SK-MEL-5 (cell line): ENCODE data around the gene ANO1. TPM values are rescaled to one million over a fixed set of nuclear protein-coding genes. Genes with fewer than 3 reads are reported as not detected.

ENCODE experiments used
- DNase-seq: peaks from one replicate; pipeline ENCODE4 v3.0.0-alpha.2; 2016; ENCODE audit warnings: low read depth, low spot score
- in situ Hi-C: cut with HindIII; loops from 2 replicates; pipeline ENCODE4 v1.10.0; 2016; ENCODE audit warnings: low sequenced_read_pairs, high pct_unique_total_duplicates, low pct_unique_long_range_greater_than_20kb
- total RNA-seq: library from RNA; depleted of rRNA; stranded (reverse); fragments of >200 nt; shearing (Covaris generic); gene quantifications from 2 replicates; pipeline ENCODE4 v1.2.3, GENCODE V29; 2014

Gene ANO1
- total RNA-seq, 1 experiment from 2014 or later = 1.2 TPM

DNA sequence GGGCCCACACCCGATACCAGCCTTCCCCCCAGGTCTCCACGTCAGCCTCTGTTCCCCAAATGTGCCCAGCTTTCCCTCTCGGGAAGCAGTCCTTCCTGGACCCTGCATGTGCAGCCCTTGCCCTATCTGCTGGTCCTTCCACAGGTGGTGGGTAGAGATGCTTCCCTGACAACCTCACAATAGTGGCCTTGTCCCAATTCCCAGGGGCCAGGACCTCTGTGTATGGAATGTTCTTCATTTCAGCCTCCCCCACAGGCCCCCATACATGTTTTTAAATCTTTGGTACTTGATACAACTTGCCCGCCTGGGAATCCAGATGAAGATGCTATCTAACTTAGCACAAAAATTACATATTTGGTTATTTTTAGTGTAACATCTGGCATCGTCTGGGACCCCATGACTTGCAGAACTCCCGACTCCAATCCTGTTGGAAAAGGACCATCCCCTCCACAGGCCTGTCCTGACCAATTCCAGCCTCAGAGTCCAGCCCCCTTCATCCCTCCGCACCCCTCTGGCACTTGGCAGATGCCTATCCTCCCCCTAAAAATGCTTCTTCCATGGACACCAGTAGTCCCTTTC, 39.5 kb downstream of the ANO1 start:
- peak; percentile 37 for DNase-seq
- in situ Hi-C loops = no loop called here

GRCh38 chr11:70118642-70119041, 40.5 kb downstream of the ANO1 start:
- no peak for DNase-seq
- in situ Hi-C loops = no loop called here

- DNase-seq = no peak
- in situ Hi-C loops = no loop called here
These were observed 41.4 kb downstream of the ANO1 start for GRCh38 chr11:70119502-70119901.

- in situ Hi-C loops = no loop called here
- DNase-seq = no peak
These were observed 42.6 kb downstream of the ANO1 start for GRCh38 chr11:70120674-70121073.

DNA sequence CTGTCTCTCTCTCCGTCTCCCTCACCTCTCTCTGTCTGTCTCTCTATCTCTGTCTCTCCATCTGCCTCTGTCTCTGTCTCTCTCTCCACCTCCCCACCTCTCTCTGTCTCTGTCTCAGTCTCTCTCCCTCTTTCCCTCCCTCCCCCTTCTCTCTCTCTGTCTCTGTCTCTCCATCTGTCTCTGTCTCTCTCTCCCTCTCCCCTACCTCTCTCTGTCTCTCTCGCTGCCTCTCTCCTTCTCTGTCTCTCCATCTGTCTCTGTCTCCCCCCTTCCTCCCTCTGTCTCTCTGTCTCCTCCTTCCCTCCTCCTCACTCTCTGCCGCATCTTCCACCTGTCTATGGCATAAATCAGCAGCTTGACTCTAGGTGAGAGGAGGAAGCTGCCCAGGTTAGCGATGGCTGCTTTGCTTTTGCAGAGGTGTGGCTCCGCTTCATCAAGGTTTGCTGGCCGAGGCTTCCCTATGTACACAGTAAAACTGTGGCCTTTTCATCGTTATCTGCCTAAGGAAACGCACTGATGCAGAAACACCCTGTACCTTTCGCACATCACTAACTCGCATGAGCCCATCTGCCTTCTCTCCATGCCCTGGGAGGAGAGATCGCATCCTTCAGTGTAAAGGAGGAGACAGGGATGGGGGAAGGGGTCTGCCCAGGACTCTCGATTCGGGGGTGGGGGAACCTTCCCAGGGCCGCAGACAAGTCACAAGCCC, 44.5 kb downstream of the ANO1 start:
- in situ Hi-C loops = no loop called here
- no peak for DNase-seq

DNA sequence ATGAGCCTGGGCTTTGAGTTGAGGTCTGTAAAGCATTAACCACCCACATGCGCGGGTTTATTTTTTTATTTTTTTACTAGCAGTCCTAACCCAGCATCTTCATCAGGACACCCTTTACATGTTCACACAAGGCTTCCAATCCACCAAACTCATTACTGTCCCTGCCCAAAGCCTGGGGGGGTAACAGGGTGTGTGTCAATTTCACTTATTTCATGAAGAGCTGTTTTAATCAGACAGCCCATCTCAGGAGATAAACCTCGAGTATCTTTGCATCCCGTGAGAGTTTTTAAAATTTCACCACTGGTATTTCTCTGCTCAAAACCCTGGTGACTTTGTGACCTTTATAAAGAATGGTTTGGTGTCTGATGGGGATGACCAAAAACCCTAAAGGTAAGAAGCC, 45.6 kb downstream of the ANO1 start:
- in situ Hi-C loops = no loop called here
- DNase-seq = no peak

- in situ Hi-C loops = no loop called here
- no peak for DNase-seq
These were observed 46.3 kb downstream of the ANO1 start for GRCh38 chr11:70124321-70125000.

GRCh38 chr11:70126494-70126893, 48.4 kb downstream of the ANO1 start:
- no peak for DNase-seq
- in situ Hi-C loops = no loop called here

- no peak for DNase-seq
- in situ Hi-C loops = no loop called here
These were observed 49.7 kb downstream of the ANO1 start for GRCh38 chr11:70127653-70128434.

DNA sequence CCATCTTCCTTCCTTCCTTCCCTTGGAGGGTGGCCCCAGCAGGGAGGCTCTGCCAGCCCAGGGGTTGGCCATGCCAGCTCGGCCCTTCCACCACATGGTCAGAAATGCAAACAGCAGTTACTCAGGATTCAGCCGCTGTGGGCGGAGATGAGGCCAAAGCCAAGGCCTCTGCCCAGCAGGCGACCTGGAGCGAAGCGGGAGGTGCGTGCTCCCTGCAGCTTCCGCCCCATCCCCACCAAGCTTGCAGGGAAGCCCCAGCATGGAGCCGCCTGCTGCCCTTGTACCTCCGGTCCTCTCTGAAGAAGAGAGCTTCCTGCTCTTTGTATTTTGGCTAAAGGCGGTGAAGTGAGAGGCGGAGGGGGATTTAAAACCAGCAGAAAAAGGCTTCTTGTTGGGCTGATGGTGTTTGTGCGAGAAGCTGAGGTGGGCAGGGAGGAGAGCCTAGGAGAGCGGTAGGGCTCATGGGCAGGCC, 50.4 kb downstream of the ANO1 start:
- peak; percentile 83 for DNase-seq
- in situ Hi-C loops = no loop called here

DNA sequence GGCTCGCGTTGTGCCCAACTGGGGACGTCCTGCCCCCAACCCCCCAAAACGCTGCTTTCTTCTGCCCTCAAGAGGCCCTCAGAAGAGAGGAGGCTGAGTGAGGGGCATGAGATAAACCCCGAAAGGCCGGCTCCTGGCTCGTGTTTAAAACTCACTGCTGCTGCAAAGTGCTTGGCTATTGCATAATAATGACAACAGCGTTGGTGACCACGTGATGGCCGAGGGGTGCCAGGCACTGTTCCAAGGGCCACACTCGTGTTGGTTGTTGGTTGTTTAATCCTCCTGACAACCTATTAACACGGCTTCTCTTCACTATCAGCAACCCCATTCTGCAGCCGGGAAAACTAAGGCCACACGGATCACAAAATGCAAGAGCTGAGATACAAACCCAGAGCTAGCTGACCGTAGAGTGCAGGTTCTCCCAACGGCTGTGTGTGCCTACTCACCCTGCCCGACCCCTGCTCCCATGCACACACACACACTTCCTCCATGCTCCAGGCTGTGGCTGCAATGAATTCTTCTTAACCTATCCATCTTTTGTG, 51.0 kb downstream of the ANO1 start:
- in situ Hi-C loops = no loop called here
- DNase-seq = no peak

DNA sequence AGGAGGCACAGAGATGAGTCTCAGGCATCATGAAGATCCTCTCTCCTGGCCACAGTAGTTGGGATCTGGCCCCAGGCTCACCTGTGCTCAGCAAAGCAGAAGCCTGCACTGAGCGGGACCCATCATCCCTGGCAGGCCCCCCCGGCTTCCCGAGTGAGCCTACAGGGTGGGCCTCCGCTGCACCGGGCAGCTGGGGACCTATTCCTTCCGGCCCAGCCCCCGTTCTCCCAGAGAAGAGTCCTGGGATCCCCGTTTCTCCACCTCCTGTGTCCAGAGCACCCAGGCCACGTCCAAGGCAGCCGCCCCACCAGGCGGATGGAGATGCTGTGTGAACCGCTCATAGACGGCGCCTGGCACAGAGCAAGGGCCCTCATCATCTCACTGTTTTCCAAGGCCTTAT, 52.5 kb downstream of the ANO1 start:
- DNase-seq = no peak
- in situ Hi-C loops = no loop called here

DNA sequence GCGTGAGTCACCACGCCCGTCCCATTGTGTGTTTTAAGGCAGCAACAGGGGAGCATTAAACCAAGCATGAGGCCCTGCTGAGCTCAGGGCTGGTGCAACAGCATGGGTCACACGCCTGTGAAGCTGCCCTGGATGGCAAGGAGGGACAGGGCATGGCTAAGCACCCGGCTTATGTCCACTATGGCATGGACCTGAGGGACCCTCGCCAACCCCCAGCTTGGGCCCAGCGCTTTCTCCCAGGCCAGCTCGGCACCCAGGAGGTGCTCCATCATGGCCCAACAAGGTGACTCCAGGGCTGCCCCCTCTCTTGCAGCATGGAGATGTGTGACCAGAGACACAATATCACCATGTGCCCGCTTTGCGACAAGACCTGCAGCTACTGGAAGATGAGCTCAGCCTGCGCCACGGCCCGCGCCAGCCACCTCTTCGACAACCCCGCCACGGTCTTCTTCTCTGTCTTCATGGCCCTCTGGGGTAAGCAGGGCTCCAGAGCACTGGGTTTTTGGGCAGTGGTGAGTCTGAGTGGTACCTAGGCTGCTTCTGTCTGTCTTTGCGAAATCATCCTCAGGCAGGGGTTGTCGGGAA, 53.6 kb downstream of the ANO1 start:
- in situ Hi-C loops = no loop called here
- no peak for DNase-seq

- no peak for DNase-seq
- in situ Hi-C loops = no loop called here
These were observed 54.5 kb downstream of the ANO1 start for GRCh38 chr11:70132641-70133040.

- in situ Hi-C loops = no loop called here
These were observed 55.7 kb downstream of the ANO1 start for GRCh38 chr11:70133771-70134335.

DNA sequence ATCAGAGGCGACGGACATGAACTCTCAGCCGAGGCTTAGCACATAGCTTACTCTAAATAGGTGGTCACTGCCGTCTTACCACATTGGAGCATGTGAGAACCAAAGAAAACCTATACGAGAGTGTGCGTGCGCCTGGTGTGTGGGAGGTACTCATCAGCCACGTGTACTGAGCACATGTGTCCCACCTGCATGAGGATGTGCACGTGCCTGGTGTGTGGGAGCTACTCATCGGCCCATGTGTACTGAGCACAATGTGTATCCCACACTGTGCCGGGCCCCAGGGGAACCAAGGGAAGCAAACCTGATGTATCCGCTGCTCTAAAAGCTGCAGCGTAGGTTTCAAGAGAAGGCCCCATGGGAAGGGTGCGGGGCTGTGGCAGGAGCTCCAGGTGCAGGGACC, 56.4 kb downstream of the ANO1 start:
- no peak for DNase-seq
- in situ Hi-C loops = no loop called here

More at GRCh38 chr11:70133771-70134335, 55.7 kb downstream of the ANO1 start:
- DNase-seq = no peak

- in situ Hi-C loops = no loop called here
- DNase-seq = no peak
These were observed 57.0 kb downstream of the ANO1 start for GRCh38 chr11:70135142-70135541.
